ENCODE data around the gene IFNGR1.

- TF ChIP-seq, protein P1, sequence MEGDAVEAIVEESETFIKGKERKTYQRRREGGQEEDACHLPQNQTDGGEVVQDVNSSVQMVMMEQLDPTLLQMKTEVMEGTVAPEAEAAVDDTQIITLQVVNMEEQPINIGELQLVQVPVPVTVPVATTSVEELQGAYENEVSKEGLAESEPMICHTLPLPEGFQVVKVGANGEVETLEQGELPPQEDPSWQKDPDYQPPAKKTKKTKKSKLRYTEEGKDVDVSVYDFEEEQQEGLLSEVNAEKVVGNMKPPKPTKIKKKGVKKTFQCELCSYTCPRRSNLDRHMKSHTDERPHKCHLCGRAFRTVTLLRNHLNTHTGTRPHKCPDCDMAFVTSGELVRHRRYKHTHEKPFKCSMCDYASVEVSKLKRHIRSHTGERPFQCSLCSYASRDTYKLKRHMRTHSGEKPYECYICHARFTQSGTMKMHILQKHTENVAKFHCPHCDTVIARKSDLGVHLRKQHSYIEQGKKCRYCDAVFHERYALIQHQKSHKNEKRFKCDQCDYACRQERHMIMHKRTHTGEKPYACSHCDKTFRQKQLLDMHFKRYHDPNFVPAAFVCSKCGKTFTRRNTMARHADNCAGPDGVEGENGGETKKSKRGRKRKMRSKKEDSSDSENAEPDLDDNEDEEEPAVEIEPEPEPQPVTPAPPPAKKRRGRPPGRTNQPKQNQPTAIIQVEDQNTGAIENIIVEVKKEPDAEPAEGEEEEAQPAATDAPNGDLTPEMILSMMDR (IDR thresholded peaks at IDR 0.05; ENCODE audit: low read depth, low read length, poor library complexity, severe bottlenecking): no peak
- TF ChIP-seq EZH2phosphoT487 (IDR thresholded peaks at IDR 0.05; ENCODE audit: borderline replicate concordance, low read length): no peak
Observed at GRCh38 chr6:137182654-137183073, 36.5 kb downstream of the IFNGR1 start.

Measured in DOHH2 (cell line).